GM11168 (cell line): ENCODE data around the gene CBY3.
"Not testable (repeated sequence)": the region's sequence is repeated elsewhere in the genome, so short reads cannot be mapped to it uniquely, and the experiment has no call there.

Source experiments
- in situ Hi-C: fragments of 300-500 bp; cut with MboI; formaldehyde crosslinking; loops from one replicate; pipeline ENCODE4 v1.12.0; 2022; ENCODE audit warnings: low sequenced_read_pairs; ENCODE audit not compliant: unreplicated experiment

The CBY3 gene

DNA sequence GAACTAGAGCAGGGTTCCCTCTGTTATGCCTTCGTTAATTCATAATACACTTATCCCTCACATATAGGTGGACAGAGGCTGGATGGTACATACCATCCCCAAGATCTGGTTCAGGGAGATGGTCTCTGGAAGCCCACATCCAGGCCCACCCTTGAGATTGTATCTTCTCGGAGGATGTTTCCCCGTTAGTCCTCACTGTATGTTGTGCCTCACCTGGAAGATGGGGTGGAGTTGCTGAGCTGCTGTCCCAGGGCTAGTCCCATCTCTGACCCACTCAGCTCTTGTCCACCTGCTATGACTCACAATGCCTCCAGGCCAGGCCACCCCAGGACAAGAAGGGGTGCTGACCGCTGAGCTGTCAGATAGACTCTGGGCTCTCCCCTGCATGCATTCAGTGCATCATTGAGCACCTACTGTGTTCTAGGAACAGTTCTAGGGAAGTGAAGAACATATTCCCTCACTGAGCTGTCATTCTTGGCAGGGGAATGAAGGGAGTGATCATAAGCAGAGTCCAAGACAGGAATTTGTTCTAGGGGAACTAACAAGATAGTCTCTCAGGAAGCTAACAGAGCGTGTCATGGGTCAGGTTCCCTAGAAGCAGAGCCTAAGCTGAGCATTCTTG lies at the start of gene CBY3:
CBY3 (minus strand) TSS at position 255 of the 622 bp plus-strand sequence; CDS start at position 139, 116 bp downstream.
- in situ Hi-C loops: no loop called here

DNA sequence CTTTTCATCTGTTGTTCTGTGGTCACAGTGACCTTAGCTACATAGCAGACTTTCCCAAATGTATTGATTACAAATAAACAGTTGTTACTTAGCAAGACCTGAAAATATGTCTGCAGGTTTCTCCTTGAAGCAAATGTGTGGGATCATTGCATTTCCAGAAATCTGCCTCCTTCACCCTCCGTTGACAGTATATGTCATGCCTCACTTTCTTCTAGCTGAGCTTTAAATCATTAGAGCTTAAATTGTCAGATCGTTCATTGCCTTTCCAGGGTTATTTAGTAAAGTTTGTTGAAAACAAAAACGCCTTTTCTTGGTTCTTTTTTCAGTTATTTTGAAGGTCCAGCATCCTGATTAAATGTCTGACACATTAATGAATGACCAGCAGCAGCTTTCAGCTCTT lies 49.5 kb upstream of the CBY3 start:
- in situ Hi-C loops: no loop called here

DNA sequence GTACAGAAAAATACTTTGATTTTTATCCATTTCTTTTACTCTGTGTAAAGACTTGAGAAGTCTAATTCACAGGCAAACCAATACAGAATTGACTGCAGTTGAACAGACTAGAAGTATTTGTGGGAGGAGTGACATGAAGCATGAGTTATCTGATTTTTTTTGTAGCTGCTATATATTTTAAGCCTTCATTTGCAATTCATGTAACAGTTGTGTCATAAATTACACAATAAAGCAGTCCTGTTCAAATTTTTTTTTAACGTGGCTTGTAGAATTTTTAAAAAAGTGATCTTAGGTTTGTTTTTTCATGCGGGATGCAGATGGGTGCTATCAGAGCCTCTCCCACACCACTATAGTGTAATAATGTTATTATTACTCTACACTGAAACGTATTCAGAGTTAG lies 48.9 kb upstream of the CBY3 start:
- in situ Hi-C loops: no loop called here

DNA sequence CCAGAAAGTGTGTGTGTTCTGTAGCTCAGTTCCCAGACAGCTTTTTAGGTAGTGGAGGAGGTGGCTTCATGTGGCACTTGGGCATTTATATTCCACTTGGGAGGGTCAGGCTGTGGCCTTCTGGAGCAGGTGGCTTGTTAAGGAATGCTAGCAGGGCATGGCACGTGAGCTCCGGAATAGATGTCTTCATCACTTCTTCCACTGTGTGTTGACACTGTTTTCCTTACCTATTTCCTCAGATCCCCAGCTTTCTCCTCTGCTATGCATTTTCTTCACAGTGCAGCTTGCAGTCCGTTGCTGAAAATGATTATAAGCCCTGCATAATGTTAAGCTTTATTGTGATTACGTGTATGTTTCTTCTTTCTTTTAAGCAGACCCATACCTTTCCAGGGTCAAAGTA lies 48.5 kb upstream of the CBY3 start:
- in situ Hi-C loops: no loop called here

DNA sequence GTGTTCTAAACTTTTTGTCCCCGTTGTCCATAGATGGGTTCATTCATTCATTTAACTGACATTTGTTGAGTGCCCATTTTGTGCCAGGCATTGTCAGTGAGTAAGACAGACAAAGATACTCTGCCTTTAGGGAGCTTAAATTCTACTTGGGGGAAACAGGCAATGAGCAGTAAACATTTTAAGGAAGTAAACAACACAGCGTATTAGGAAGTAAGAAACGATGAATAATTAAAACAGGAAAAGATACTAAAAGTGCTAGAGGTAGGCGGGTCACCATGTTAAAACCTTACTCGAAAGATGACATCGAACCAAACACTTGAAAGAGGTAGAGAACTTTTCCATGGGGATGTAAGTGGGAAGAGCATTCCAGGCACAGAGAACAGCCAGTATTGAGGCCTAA lies 46.3 kb upstream of the CBY3 start:
- in situ Hi-C loops: no loop called here

DNA sequence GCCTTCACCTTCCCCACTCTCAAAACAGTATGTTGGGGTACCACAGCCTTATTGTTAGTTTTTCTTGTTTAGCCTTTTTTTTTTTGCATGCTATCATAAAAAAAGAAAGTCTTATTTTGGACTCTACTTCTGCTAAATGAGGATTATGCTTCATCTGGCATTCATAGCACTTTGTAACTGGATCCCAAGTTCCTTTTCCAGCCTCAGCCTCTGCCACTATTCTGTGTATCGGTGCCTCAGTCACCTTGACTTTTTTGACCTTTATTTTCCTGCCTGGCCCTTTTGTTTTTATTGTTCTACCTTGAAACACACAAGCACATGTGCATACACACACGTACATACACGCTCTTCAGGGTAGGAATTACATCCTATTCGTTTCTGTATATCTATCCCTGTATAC lies 43.3 kb upstream of the CBY3 start:
- in situ Hi-C loops: no loop called here

DNA sequence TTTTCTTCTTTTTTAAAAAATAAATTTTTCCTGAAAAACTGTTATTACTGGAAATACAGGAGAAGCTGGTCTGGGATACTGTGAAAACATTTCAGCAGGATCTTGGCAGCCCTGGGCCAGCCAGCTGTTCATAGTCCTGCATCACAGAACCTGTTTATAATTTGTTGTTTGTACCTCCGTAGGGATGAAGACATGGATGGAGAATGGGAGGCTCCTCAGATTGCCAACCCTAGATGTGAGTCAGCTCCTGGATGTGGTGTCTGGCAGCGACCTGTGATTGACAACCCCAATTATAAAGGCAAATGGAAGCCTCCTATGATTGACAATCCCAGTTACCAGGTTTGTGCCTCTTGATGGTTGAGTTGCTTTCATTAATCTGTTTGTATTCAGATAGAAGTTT lies 39.4 kb upstream of the CBY3 start:
- in situ Hi-C loops: no loop called here

DNA sequence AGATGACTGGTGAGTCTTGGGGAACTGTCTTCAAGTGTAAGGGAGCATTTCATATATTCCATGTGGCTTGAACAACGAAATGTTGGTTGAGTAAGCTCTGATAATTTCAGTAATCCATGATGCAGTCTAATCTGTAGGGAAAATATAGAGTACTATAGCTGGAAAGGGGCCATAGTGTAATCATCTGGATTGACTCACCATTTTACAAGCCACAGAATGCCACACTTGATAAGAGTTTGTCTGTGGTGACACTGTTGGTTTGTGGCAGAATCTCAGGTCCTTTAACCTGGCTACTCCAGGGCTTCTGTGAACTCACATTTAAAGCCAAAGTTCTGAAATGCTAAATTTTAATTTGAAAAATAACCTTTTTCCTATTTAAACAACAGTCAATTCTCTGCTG lies 35.5 kb upstream of the CBY3 start:
- in situ Hi-C loops: no loop called here

DNA sequence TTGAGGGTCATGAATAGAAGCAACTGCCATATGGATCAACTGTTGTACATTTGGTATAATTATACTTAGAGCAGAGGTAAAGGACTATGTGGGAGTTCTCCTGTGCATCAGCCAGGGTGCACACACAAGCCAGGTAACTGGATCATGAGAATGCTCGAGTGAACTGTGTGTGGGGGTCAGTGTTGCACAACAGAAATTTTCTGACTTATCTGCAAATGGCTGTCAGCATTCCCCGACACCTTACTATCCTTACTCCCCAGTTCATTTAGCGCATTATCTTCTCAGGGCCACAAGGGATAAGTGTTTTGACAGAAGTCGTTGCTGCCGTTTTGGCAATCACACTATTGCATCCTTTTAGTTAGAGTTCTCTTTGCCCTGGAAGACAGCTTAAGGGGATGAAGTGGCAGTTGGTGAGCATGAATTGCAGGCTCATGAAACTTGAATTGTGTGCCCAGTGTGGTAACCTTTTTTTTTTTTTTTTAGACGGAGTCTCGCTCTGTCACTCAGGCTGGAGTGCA lies 19.6 kb upstream of the CBY3 start:
- in situ Hi-C loops: no loop called here

DNA sequence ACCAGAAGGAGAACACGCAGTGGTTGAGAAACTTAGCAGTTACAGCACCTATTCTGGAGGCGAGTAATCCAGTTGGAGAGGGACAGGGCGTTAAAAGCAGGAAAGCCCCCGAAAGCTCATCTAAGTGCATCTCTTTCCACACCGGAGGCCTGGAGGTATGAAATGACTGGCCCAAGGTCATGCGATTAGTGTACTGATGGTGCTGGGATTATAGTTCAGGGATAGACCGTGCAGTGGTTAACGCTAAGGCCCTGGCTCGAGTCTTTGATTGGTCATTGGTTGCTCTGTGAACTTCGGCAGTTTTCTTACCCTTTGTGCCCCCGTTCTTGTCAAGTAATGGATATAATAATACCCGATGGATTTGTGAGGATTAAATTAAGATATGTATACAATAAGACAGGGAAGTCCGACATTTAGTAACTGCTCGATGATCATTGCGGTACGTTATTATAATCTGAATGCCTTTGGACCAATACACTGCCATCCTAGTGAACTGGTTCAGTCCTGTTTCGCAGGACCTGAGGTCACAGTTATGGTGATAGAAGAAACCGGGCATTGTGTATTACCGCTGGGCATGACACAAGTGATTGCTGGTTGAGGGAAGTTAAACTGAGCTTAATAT lies 18.9 kb upstream of the CBY3 start:
- in situ Hi-C loops: no loop called here

DNA sequence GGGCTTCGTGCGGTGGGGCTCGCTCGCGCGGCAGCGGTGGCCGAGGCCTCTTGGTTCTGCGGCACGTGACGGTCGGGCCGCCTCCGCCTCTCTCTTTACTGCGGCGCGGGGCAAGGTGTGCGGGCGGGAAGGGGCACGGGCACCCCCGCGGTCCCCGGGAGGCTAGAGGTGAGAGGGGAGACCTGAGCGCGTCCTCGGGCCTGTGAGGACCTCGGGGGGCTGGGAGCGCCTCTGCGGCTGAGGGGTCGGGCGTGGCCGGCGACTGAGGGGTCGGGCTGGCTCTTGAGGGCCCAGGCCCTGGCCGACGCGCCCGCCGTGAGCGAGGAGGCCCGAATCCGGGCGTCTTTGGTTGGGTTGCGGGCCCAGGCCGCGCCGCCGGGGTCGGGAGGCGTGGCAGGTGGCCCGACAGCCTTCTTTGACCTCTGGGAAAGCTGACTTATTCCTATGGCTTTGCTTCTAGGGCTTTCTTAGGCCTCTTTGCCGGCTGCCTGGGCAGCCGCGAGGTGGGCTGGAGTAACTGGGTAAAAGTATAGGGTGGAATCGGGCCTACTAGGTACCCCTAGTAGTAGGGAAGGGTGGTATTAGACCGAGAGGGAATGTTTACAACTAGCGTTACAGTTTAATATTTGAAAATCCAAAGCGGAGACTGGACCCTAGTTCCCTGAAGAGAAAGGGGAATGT lies 18.2 kb upstream of the CBY3 start, which contains the start of gene CANX:
CANX (plus strand) TSS at position 33 of the 681 bp plus-strand sequence. CDS start 6,715 bp downstream, outside the sequence.
- in situ Hi-C loops: no loop called here

DNA sequence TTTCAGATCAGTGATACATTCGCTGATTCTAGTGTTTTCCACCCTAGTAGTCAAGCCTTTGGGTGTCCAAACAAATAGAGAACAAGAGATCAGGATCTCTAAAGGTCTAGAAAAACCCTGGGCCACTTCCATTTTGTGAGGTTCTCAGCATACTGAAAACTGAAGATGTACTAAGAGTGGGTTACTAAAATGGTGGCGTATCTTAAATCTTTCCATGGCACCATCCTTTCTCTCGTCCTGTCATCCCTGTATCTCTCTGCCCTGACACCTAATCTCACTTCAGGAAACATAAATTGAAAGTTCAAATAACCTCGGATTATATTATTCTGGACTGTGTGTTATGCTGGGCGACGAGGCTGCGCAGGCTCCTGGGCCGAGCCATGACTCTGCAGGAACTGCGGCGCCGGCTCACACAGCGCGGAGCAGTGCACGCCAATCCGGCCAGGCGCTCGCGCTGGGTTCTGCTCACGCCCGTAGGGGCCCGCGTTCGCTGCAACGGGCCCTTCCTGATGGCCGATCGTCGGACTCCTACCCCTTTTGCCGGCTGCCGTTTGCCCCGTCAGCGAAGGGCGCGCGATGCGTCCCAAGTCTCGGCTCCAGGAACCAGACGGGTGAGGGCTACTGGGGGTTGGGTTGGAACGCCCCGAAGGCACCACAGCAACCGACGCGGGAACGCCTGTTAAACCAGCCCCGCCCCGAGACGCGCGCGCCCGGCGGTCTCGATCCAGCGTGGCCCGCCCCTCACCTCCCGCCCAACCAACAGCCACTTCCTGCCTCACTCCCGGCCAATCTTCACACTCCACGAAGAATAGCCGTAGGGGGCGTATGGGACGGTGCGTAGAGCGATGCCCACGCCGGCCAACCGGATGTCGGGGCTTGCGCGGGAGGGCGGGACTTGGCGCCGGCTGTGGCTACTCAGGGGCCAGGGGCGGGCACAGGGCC lies 17.4 kb upstream of the CBY3 start:
- in situ Hi-C loops: no loop called here

DNA sequence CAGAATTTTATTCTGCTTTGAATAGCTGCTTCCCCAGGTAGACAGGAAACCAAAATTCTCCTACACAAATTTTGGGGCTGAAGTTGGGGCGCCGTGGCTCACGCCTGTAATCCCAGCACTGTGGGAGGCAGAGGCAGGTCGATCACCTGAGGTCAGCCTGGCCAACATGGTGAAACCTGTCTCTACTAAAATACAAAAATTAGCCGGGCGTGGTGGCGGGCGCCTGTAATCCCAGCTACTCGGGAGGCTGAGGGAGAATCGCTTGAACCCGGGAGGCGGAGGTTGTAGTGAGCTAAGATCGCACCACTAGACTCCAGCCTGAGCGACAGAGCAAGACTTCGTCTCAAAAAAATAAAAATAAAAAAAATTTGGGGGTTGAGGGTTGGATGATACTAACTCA lies 16.7 kb upstream of the CBY3 start:
- in situ Hi-C loops: not testable (repeated sequence)

DNA sequence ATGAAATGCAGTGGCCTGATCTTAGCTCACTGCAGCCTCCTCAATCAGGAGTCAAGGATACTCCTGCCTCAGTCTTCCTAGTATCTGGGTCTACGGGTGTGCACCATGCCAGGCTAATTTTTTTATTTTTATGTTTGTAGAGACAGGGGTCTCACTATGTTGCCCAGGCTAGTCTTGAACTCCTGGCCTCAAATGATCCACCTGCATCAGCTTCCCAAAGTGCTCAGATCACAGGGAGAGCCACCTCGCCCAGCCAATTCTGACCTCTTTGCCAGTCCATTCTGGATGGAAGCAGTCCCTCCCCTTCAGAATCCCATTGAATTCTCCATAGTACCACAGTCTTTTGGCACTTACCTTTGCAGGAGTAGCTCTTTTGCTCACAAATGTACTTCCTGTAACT lies 16.3 kb upstream of the CBY3 start:
- in situ Hi-C loops: no loop called here

DNA sequence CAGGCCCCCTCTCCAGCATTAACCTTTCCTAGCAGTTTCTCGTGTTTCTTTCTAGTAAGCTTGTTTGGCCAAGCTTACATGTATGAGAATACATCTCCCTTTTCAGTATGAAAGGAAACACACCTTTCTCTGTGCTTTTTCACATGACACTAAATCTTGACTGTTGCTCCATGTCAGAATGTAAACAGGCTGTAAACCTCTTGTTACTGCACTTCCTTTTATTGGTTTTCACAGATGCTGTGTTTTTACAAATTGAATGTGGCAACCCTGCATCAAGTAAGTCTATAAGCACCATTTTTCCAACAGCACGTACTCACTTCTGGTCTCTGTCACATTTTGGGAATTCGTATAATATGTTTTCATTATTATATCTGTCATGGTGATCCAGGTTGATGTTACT lies 15.8 kb upstream of the CBY3 start:
- in situ Hi-C loops: no loop called here

DNA sequence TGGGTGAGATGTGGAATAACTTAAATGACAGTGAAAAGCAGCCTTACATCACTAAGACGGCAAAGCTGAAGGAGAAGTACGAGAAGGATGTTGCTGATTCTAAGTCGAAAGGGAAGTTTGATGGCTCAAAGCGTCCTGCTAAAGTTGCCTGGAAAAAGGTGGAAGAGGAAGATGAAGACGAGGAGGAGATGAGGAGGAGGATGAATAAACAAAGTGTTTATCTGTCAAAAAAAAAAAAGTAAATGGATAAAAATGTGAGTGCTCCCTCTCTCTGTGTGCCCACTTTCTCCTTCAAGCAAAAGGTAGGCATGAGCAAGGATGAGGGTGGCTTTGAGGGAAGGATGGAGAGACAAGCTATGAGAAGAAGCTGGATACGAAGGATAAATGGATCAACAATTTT lies 13.7 kb upstream of the CBY3 start:
- in situ Hi-C loops: no loop called here

DNA sequence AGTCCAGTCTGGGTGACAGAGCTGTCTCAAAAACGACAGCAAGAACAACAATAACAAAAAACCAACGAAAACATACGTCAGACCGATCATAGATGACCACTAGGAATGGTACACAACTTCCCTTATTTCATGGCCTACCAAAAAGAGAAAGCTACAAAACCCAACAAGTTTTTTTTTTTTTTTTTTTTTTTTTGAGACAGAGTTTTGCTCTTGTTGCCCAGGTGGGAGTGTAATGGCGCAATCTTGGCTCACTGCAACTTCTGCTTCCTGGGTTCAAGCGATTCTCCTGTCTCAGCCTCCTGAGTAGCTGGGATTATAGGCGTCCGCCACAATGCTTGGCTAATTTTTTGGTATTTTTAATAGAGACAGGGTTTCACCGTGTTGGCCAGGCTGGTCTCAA lies 8.4 kb upstream of the CBY3 start:
- in situ Hi-C loops: not testable (repeated sequence)

DNA sequence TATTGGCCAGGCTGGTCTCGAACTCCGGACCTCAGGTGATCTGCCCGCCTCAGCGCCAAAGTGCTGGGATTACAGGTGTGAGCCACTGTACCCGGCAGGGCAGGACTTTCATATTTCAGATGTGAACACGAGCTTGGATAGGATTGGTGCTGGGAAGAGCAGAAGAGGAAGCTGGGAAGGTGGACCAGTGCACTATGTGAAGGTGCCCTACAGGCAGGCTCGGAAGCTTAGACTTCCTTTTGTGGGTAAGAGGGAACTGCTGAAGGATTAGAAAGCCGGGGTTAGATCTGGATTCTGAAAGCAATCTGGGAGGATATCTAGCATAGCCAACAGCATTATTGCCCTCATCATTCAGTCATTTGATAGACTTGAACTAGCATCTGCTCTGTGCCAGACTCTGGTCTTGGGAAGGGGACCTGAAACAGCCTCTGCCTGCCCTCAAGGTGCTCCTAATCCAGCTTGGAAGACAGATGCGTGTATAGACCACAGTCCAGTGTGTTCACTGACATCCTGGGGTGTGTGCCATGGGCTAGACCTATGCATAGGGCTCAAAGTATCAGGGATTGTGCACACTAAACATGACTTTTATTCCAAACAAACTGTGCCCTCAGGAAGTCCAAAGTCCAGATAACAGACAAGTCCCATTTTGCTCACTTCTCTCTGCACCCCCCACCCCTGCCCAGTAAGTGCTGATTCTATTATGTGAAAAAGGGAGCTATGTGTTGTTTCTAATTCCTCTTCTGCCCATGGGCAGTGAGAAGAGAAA lies 637 bp downstream of the CBY3 start:
- in situ Hi-C loops: no loop called here

DNA sequence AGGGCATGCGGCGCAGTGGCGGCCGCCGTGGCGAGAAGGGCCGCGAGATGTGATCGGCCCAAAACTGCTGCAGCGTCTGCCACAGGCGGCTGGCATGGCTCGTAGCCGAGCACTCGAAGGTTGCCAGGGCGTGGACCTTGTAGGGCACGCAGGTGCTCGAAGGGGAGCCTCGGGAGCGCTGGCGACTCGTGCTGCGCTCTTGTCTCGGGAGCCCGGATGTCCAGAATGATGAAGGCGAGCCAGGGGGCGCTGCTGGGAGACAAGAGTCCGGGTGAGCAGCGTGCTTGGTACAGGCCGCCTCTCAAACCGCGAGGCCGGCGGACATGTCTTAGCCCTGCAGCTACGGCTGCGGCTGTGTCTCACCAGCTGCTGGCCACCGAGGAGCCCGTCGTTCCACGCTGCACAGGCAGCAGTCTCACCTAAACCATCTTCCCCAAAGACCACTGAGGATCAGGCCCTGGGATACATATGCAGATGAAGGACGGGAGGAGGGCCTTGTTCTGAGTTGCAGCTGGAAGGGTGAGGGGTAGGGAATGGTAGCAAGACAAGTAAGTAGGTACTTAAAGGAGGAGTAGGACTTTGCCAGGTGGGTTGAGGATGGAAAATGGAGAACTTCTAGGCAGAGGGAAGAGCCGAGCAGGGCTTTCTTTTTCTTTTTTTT lies 1.7 kb downstream of the CBY3 start:
- in situ Hi-C loops: no loop called here
